HepG2 (cell line): ENCODE data around the gene GCN1. TPM values are rescaled to one million over a fixed set of nuclear protein-coding genes. Genes with fewer than 3 reads are reported as not detected.

ENCODE experiments used
- ATAC-seq: fragments of 200-7000 bp; cut with Tn5 transposase; 3 replicates; pipeline ENCODE4 v1.9.1; 2020; ENCODE audit warnings: mild to moderate bottlenecking, moderate library complexity
- BruUV-seq: library from RNA; stranded (reverse); fragments of 400-500 nt; replicated peaks from 2 replicates; lab custom pipeline; 2021; lab: Mats Ljungman, UMichigan
- CTCF ChIA-PET: fragments of 300-600 bp; formaldehyde crosslinking; extraction: SDS; loops from one replicate; lab custom pipeline; 2021; ENCODE audit warnings: low total read pairs, inconsistent platforms, low intra/inter-chr PET ratio; lab: Yijun Ruan, JAX
- POLR2A ChIA-PET: fragments of 350-600 bp; sonication (Branson Sonifier 250); formaldehyde crosslinking; loops from one replicate; lab custom pipeline; 2020; ENCODE audit warnings: antibody characterized with exemption, inconsistent platforms; lab: Yijun Ruan, JAX
- DNase-seq: peaks from one replicate; pipeline ENCODE4 v3.0.0-alpha.2; 2015; ENCODE audit warnings: low spot score
- FAIRE-seq: peaks from 3 replicates; lab custom pipeline; 2011; peaks lifted over from hg19 to GRCh38; lab: Jason Lieb, UNC
- H2AFZ ChIP-seq: one replicate; pipeline ENCODE4 v1.6.1; 2011; ENCODE audit warnings: low read length, inconsistent platforms
- H3K27ac ChIP-seq: fragments of 300-600 bp; 3 replicates; pipeline ENCODE4 v1.8.0; 2011; ENCODE audit warnings: mixed run types, mild to moderate bottlenecking, mixed read lengths, low read length, inconsistent platforms; ENCODE audit not compliant: insufficient read depth; ENCODE audit errors: extremely low read length
- H3K27me3 ChIP-seq, 2 experiments: fragments of 200-600 bp in 1 of 2; 2 replicates in 1 of 2; 3 replicates in 1 of 2; pipeline versions ENCODE4 v1.6.0 to v1.8.0; 2011; ENCODE audit warnings: low read length in 2 of 2, mild to moderate bottlenecking in 2 of 2, moderate library complexity in 2 of 2, inconsistent platforms in 1 of 2; ENCODE audit not compliant: insufficient read depth in 2 of 2, control insufficient read depth in 1 of 2
- H3K36me3 ChIP-seq, 2 experiments: fragments of 200-600 bp in 1 of 2; replicated peaks in 1 of 2; 2 replicates in 1 of 2; 3 replicates in 1 of 2; pipeline versions ENCODE4 v1.5.1 to v1.8.0; 2011; ENCODE audit warnings: low read length in 2 of 2, inconsistent platforms in 1 of 2; ENCODE audit not compliant: insufficient read depth in 2 of 2, control insufficient read depth in 1 of 2
- H3K4me1 ChIP-seq: 2 replicates; pipeline ENCODE4 v1.5.1; 2012; ENCODE audit warnings: low read length, inconsistent platforms; ENCODE audit not compliant: insufficient read depth
- H3K4me2 ChIP-seq: 2 replicates; pipeline ENCODE4 v1.6.0; 2011; ENCODE audit warnings: low read depth, low read length, inconsistent platforms
- H3K4me3 ChIP-seq, 3 experiments: fragments of 200-600 bp in 1 of 3; sonication (generic), shearing (Covaris generic) in 1 of 3; replicated peaks in 1 of 3; 2 replicates each; pipeline ENCODE4 v1.5.1; 2011 to 2016; ENCODE audit warnings: low read length in 3 of 3, inconsistent platforms in 2 of 3, low read depth in 2 of 3, mild to moderate bottlenecking in 2 of 3, control low read depth in 1 of 3, mixed read lengths in 1 of 3; ENCODE audit not compliant: insufficient read depth in 1 of 3
- H3K79me2 ChIP-seq: one replicate; pipeline ENCODE4 v1.6.1; 2011; ENCODE audit warnings: low read length, inconsistent platforms; ENCODE audit not compliant: insufficient read depth
- H3K9ac ChIP-seq: 2 replicates; pipeline ENCODE4 v1.6.0; 2011; ENCODE audit warnings: mild to moderate bottlenecking, low read depth, low read length, inconsistent platforms; ENCODE audit not compliant: insufficient read depth
- H3K9me3 ChIP-seq: 2 replicates; pipeline ENCODE4 v1.5.1; 2012; ENCODE audit warnings: mild to moderate bottlenecking, low read length
- H4K20me1 ChIP-seq: 2 replicates; pipeline ENCODE4 v1.6.0; 2011; ENCODE audit warnings: inconsistent platforms, mild to moderate bottlenecking, low read length, moderate library complexity; ENCODE audit not compliant: insufficient read depth
- ARHGAP35 ChIP-seq: sonication (generic); formaldehyde crosslinking; IDR thresholded peaks from 2 replicates; pipeline ENCODE4 v1.9.0; 2022; ENCODE audit warnings: mild to moderate bottlenecking, inconsistent platforms, moderate library complexity, missing genetic modification reagents, borderline replicate concordance
- CREB1 ChIP-seq, 2 experiments: fragments of 450-650 bp in 1 of 2; IDR thresholded peaks; 2 replicates each; pipeline ENCODE4 v1.6.1; 2016 to 2017; ENCODE audit warnings: control low read depth in 1 of 2, mild to moderate bottlenecking in 1 of 2, missing compliant biosample characterization in 1 of 2, missing genetic modification characterization in 1 of 2
- GABPA ChIP-seq, 2 experiments: IDR thresholded peaks; 2 replicates each; pipeline ENCODE4 v1.6.1; 2011 to 2016; ENCODE audit warnings: low read depth in 2 of 2, low read length in 1 of 2, missing biosample characterization in 1 of 2, missing genetic modification characterization in 1 of 2
- GMEB2 ChIP-seq: IDR thresholded peaks from 2 replicates; pipeline ENCODE4 v1.6.1; 2016; ENCODE audit warnings: missing biosample characterization, missing genetic modification reagents, low read depth
- HMGXB4 ChIP-seq, 2 experiments: sonication (generic) in 1 of 2; formaldehyde crosslinking in 1 of 2; IDR thresholded peaks; 2 replicates each; pipeline versions ENCODE4 v1.4.0 to v1.6.1; 2018 to 2020; ENCODE audit warnings: missing genetic modification reagents in 2 of 2, borderline replicate concordance in 1 of 2, low read depth in 1 of 2, mild to moderate bottlenecking in 1 of 2, missing biosample characterization in 1 of 2
- NR2C2 ChIP-seq: sonication (generic); formaldehyde crosslinking; IDR thresholded peaks from 2 replicates; pipeline ENCODE4 v1.4.0; 2020; ENCODE audit warnings: missing genetic modification reagents, mild to moderate bottlenecking, moderate library complexity, borderline replicate concordance
- NR2F1 ChIP-seq, 2 experiments: fragments of 450-650 bp in 1 of 2; formaldehyde crosslinking in 1 of 2; IDR thresholded peaks; 2 replicates each; pipeline versions ENCODE4 v1.5.0 to v1.6.1; 2016 to 2020; ENCODE audit warnings: mild to moderate bottlenecking in 1 of 2, missing compliant biosample characterization in 1 of 2, missing genetic modification reagents in 1 of 2, moderate library complexity in 1 of 2
- RCOR2 ChIP-seq: IDR thresholded peaks from 2 replicates; pipeline ENCODE4 v1.6.1; 2016; ENCODE audit warnings: missing biosample characterization, missing genetic modification reagents
- SMAD9 ChIP-seq: sonication (generic); formaldehyde crosslinking; IDR thresholded peaks from 2 replicates; pipeline ENCODE4 v1.5.1; 2020; ENCODE audit warnings: mild to moderate bottlenecking, missing genetic modification reagents
- SP2 ChIP-seq: sonication (generic); formaldehyde crosslinking; IDR thresholded peaks from 2 replicates; pipeline ENCODE4 v1.5.1; 2020; ENCODE audit warnings: mild to moderate bottlenecking, missing genetic modification reagents
- ZBTB7A ChIP-seq: sonication (generic); formaldehyde crosslinking; IDR thresholded peaks from 2 replicates; pipeline ENCODE4 v1.8.0; 2022; ENCODE audit warnings: mild to moderate bottlenecking, missing genetic modification reagents
- ZKSCAN5 ChIP-seq: sonication (generic); formaldehyde crosslinking; IDR thresholded peaks from 2 replicates; pipeline ENCODE4 v1.5.1; 2020; ENCODE audit warnings: mild to moderate bottlenecking, missing genetic modification reagents
- ZNF260 ChIP-seq: sonication (generic); formaldehyde crosslinking; IDR thresholded peaks from 2 replicates; pipeline ENCODE4 v1.4.0; 2020; ENCODE audit warnings: missing genetic modification reagents, low read depth, mild to moderate bottlenecking, borderline replicate concordance
- ZNF382 ChIP-seq: sonication (generic); formaldehyde crosslinking; IDR thresholded peaks from 2 replicates; pipeline ENCODE4 v1.5.0; 2020; ENCODE audit warnings: missing genetic modification reagents, mild to moderate bottlenecking, borderline replicate concordance
- ZNF672 ChIP-seq: sonication (generic); formaldehyde crosslinking; IDR thresholded peaks from 2 replicates; pipeline ENCODE4 v1.8.1; 2022; ENCODE audit warnings: missing genetic modification reagents
- ZSCAN31 ChIP-seq: sonication (generic); formaldehyde crosslinking; IDR thresholded peaks from 2 replicates; pipeline ENCODE4 v1.5.0; 2020; ENCODE audit warnings: low read depth, mild to moderate bottlenecking, missing genetic modification reagents
- WGBS: methylation state at CpG from one replicate; pipeline ENCODE4 v1.1.6; 2017; ENCODE audit warnings: low lambda C conversion rate; 5-methylcytosine and 5-hydroxymethylcytosine counted together
- in situ Hi-C: cut with HindIII; loops from 2 replicates; pipeline ENCODE4 v1.10.0; 2017; ENCODE audit warnings: low pct_unique_long_range_greater_than_20kb; ENCODE audit not compliant: extremely low pct_ligation_motif_present
- intact Hi-C: fragments of 100-400 bp; cut with micrococcal nuclease; formaldehyde crosslinking; loops from one replicate; pipeline ENCODE4 v1.10.0; 2022; ENCODE audit not compliant: unreplicated experiment
- polyA plus RNA-seq, 8 experiments: library from polyadenylated mRNA; depleted of rRNA in 3 of 8; stranded (reverse) in 7 of 8; unstranded in 1 of 8; fragments of >200 nt; fragmentation: Illumina TruSeq in 4 of 8; extraction: Trizol in 4 of 8; gene quantifications; 2 replicates each; pipeline versions ENCODE4 v1.2.1 to v1.2.3, GENCODE V29; 2011 to 2016; ENCODE audit warnings: low read depth in 4 of 8, missing spikeins in 1 of 8, mixed read lengths in 1 of 8; ENCODE audit not compliant: insufficient read depth in 1 of 8
- total RNA-seq, 5 experiments: library from RNA; depleted of rRNA; stranded (reverse); fragments of >200 nt; fragmentation: Illumina TruSeq; extraction: Trizol; gene quantifications; 2 replicates each; pipeline ENCODE4 v1.2.3, GENCODE V29; 2016; ENCODE audit warnings: low read depth in 1 of 5
- TF ChIP-seq, protein P1 (sequence below): sonication (generic); formaldehyde crosslinking; IDR thresholded peaks from 2 replicates; pipeline ENCODE4 v1.4.0; 2020; ENCODE audit warnings: mild to moderate bottlenecking, missing genetic modification reagents
- TF ChIP-seq, protein P2 (sequence below): sonication (generic); formaldehyde crosslinking; IDR thresholded peaks from 2 replicates; pipeline ENCODE4 v1.5.0; 2020; ENCODE audit warnings: mild to moderate bottlenecking, low read depth, missing genetic modification reagents, borderline replicate concordance

The GCN1 gene
- total and polyA plus RNA-seq, 2 of the 13 experiments (the other 11 are each of a cell fraction or from before 2014, with no cell fraction given) = 58.2 to 83.0 TPM

GRCh38 chr12:120116792-120117651, 77.5 kb downstream of the GCN1 start:
- H3K4me2 ChIP-seq = peak overlapping the region; percentile 66
- FAIRE-seq = no peak
- H3K27ac ChIP-seq = peak overlapping the region; percentile 92
- in situ Hi-C loops = no loop called here
- no peaks in the 10 kb centered on the region for H3K9me3 ChIP-seq
- POLR2A ChIA-PET = interaction anchor here (1.0 to 7.5 kb wide), 10 partner anchors 10 to 175 kb away, joined by 3 to 92 read pairs (median 8); partner anchors contain the start of genes RNU4-1, RNU4-2 and RPLP0
- DNase-seq = peak; percentile 86
- ATAC-seq = peak; percentile 76
- H3K9ac ChIP-seq = peak overlapping the region; percentile 91
- BruUV-seq = no TSS peak
- H4K20me1 ChIP-seq = peaks cover 9% of the 10 kb centered on the region
- H3K27me3 ChIP-seq = no peaks in the 10 kb centered on the region; a peak in 1 of 5 replicates
- H3K4me1 ChIP-seq = peaks cover 68% of the 10 kb centered on the region
- H3K36me3 ChIP-seq = no peaks in the 10 kb centered on the region; a peak in 1 of 5 replicates
- CTCF ChIA-PET = no interaction called here
- intact Hi-C loops = no loop called here
- H2AFZ ChIP-seq = no peak overlapping the region
- WGBS = 1% methylated on average over 27 of the region's 91 CpGs
- H3K79me2 ChIP-seq = peaks cover 46% of the 10 kb centered on the region
- H3K4me3 ChIP-seq = peak overlapping the region; percentile 70 to 99 (median 93)
- TF ChIP-seq CREB1 (IDR thresholded peaks at IDR 0.05) = no peak
- TF ChIP-seq CREB1 (CRISPR knock-in tag; IDR thresholded peaks at IDR 0.05) = no peak
- TF ChIP-seq SP2 (CRISPR knock-in tag) = peak; percentile 20; the same call in 1 of the 2 replicates
- TF ChIP-seq ZBTB7A (CRISPR knock-in tag) = no peak
- TF ChIP-seq ZSCAN31 = peak; percentile 68
- no peak for TF ChIP-seq ZNF382
- TF ChIP-seq, protein P1, sequence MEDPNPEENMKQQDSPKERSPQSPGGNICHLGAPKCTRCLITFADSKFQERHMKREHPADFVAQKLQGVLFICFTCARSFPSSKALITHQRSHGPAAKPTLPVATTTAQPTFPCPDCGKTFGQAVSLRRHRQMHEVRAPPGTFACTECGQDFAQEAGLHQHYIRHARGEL (CRISPR knock-in tag) = no peak
- 0 out of 4 replicates have a peak, but pooled peaks of 1 of the 2 experiments have one; percentile 13 for TF ChIP-seq NR2F1 (CRISPR knock-in tag; IDR thresholded peaks at IDR 0.05)
- TF ChIP-seq RCOR2 (CRISPR knock-in tag) = no peak
- peak in 1 of 2 experiments; percentile 55; a peak in 2 of 4 replicates for TF ChIP-seq HMGXB4 (CRISPR knock-in tag; IDR thresholded peaks at IDR 0.05; ENCODE audit: borderline replicate concordance in 1 of 2, low read depth in 1 of 2)
- no peak; the same call in 1 of the 2 replicates for TF ChIP-seq ARHGAP35 (CRISPR knock-in tag)
- TF ChIP-seq GABPA (IDR thresholded peaks at IDR 0.05; ENCODE audit: low read depth, low read length) = no peak
- TF ChIP-seq GABPA (CRISPR knock-in tag; IDR thresholded peaks at IDR 0.05; ENCODE audit: low read depth) = no peak
- TF ChIP-seq ZNF672 (CRISPR knock-in tag) = no peak
- no peak for TF ChIP-seq SMAD9 (CRISPR knock-in tag)
- TF ChIP-seq ZNF260 (CRISPR knock-in tag) = no peak
- 0 out of 2 replicates have a peak, but pooled peaks have one; percentile 52 for TF ChIP-seq NR2C2
- TF ChIP-seq, protein P2, sequence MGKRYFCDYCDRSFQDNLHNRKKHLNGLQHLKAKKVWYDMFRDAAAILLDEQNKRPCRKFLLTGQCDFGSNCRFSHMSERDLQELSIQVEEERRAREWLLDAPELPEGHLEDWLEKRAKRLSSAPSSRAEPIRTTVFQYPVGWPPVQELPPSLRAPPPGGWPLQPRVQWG = no peak
- no peak for TF ChIP-seq GMEB2 (CRISPR knock-in tag)
- TF ChIP-seq ZKSCAN5 (CRISPR knock-in tag) = no peak
